Glomerular visceral epithelial cell (primary cell): ENCODE data around the gene CDK5.
"Not testable (repeated sequence)": the region's sequence is repeated elsewhere in the genome, so short reads cannot be mapped to it uniquely, and the experiment has no call there.

Experiments used
- DNase-seq: peaks from one replicate; pipeline ENCODE4 v3.0.0-alpha.2; 2016; ENCODE audit errors: extremely low spot score

CDK5 gene

DNA sequence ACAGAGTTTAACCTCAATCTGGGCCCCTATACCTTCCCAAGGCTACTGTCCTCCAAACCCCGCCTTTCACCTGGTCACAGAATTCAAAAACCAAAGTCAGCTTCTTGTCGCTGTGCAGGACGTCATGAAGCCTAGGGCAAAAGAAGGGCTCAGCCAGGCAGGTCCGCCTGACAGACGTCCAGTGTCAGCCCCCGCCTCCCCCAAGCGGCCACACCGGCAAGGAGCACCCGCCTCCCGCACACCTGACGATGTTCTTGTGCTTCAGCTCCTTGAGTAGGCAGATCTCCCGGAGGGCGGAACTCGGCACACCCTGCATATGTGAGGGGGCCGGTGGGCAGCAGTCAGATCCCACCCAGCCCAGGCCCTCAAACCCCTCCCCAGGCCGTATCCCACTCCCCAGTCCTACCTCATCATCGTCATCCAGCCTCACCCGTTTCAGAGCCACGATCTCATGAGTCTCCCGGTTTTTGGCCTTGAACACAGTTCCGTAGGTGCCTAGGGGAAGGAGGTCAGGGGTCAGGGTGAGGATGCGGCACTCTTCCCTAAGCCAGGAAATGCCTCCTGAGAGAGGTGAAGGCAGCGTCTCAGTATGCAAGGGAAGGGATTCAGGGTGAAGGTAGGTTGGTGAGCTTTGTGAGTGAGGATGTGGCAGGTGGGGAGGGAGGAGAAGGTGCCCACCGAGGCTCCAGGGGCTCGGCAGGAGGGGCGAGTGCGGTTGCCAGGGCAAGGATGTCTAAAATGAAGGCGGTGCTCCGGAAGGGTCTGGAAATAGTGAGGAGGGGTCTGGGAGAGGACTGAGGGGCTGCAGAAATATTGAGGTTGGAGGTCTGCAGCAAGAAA, 811 bp downstream of the CDK5 start:
- no peak for DNase-seq

GRCh38 chr7:151056283-151056665, 1.4 kb downstream of the CDK5 start:
- no peak for DNase-seq

- DNase-seq = no peak
Measured at GRCh38 chr7:151053751-151054150, 3.9 kb downstream of the CDK5 start.

DNA sequence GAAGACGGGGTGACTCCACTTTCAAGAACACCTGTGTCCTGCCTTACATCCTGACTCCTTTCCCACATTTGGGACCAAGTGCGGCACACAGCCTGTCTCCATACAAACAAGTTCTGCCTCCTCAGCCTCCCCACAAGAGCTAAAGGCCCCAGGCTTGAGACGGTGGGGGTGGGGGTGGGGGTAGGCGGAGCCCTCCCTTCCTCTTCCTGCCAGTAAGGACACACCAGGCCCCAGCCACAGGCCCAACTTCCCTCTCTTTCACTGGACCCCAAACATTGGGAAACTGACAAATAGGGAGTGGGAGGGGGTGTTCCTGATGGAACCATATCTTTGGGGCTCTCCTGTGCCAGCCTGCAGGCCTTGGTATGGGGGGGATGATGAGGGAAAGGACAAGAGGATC, 4.6 kb downstream of the CDK5 start:
- DNase-seq = no peak

DNA sequence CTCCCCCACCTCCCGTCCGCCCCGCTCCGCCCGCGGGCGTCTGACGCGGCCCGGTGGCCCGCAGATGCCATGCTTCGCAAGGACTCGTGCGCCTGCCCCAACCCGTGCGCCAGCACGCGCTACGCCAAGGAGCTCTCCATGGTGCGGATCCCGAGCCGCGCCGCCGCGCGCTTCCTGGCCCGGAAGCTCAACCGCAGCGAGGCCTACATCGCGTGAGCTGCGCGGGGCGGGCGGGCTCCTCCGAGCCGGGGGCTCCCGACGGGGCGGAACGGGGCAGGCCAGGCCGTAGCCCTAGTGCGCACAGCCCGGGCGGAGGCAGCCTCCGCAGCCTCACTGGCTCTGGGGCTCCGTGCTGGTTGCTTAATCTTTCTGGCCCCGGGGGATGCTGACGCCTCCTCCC, 6.6 kb downstream of the CDK5 start:
- peak; percentile 49 for DNase-seq

DNA sequence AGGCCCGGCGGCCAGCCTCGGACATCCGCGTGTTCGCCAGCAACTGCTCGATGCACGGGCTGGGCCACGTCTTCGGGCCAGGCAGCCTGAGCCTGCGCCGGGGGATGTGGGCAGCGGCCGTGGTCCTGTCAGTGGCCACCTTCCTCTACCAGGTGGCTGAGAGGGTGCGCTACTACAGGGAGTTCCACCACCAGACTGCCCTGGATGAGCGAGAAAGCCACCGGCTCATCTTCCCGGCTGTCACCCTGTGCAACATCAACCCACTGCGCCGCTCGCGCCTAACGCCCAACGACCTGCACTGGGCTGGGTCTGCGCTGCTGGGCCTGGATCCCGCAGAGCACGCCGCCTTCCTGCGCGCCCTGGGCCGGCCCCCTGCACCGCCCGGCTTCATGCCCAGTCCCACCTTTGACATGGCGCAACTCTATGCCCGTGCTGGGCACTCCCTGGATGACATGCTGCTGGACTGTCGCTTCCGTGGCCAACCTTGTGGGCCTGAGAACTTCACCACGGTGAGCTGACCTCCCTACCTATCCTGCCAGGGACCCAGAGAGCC, 8.7 kb downstream of the CDK5 start:
- DNase-seq = no peak

DNA sequence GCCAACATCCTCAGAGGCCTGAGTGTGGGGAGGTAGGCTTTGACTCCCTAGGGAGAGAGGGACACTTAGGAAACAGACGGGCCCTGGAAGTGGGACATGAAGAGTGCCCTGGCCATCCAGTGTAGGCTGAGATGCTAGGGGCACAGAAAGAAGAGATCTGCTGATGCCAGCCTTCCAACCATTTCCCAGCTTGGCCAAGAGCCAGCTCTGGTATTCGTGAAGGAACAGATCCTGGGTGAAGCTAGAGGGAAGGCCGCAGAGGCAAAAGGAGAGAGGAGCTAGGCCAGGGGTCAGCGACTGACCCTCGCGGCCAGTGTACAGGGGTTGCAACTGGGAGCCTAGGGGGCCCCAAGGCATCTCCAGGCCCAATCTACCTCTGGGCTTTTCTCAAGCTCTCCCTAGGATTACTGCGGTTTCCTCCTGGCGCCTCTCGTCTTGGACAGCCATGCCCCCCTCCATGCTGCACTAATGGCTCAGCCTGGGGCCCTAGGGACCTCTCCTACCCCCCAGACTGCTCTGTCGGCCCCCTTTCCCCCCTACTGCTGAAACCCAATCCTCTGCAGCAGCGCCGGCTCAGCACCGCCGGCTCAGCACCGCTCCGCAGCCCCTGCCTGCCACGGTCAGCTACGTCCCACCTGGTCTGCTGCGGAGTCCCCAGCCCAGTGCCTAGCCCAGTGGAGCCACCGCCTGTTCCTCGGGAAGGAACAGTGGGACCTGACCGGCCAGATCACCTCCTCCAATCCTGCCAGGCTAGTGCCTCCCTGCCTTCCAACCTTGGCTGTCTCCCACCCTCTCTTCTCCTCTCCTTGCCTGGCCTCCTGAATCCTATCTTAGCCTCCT, 9.5 kb downstream of the CDK5 start, which contains the start of gene ASIC3:
TSS of gene ASIC3 (plus strand) at position 556 of the 840 bp plus-strand sequence. CDS start 355 bp downstream, outside the sequence.
- DNase-seq = no peak

DNA sequence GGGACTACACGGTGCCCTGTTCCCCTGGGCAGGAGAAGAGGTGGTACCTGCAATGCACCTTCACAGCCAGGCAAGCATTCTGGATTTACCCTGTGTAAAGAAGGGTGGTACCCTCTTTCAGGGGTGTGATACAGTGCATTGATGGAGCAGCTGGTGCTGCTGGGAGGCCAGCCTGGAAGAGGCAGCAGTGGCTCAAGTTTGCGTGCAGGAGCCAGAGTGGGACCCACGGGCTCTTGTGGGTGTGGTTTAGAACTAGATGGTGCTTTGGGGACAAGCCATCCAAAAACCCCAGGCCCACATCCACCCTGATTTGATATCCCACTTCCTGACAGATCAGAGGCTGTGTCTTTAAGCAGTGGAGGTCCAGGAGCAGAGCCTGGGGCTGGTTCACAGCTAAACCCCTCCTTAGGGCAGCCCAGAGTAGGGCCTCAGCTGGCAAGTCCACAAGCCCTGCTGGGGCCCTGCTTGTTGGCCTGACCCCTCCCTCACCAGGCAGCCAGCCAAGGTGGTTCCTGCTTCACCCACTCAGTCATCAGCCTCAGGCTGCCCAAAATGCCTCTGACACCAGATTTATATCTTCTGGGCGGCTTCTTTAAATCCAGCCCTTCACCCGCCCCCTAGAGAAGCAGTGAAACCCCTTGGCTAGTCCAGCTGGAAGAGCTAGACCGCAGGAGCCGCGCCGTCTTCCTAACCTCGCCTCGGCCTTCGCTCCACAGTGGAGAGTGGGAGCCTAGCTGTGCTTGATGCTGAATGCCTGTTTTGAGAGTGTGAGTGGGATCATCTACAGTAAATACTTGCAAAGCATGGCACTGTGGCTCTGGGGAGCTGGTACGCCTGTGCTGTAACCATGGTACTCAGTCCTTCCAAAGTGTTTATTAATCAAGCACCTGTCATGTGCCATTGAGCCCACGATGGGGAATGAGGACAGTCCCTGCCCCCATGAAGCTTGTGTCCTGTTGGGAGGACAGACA, 10.8 kb downstream of the CDK5 start:
- no peak for DNase-seq

GRCh38 chr7:151045967-151046366, 11.7 kb downstream of the CDK5 start:
- DNase-seq = no peak

DNA sequence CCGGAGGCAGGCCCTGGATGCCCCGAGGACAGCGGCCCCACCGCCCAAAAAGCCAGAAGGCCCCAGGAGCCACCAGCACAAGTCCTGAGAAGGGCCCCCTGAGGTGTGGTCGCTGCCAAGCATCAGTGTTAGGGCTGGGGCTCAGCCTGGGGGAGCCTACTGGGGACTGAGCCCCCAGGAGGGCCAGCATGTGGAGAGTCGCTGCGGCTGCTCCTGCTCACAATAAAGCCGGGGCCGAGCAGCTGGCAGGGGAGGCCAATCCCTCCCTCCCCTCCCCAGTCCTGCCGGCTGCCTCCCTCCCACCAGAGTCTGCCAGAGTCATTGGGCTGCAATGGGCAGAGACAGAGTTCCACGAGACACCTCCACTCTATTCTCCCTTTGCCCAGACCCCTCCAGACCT, 12.4 kb downstream of the CDK5 start:
- DNase-seq = no peak

DNA sequence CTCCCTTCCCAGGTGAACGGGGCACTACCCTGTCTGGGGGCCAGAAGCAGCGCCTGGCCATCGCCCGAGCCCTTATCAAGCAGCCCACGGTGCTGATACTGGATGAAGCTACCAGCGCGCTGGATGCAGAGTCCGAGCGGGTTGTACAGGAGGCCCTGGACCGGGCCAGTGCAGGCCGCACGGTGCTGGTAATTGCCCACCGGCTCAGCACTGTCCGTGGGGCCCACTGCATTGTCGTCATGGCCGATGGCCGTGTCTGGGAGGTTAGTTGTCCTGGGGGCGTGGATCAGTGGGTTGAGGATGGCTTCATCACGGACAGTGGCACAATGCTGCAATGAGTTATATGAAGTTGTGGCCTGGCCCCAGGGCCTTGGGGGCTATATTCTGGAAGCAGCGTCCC, 13.7 kb downstream of the CDK5 start:
- no peak for DNase-seq

GRCh38 chr7:151043449-151043848, 14.2 kb downstream of the CDK5 start:
- not testable (repeated sequence) for DNase-seq

DNA sequence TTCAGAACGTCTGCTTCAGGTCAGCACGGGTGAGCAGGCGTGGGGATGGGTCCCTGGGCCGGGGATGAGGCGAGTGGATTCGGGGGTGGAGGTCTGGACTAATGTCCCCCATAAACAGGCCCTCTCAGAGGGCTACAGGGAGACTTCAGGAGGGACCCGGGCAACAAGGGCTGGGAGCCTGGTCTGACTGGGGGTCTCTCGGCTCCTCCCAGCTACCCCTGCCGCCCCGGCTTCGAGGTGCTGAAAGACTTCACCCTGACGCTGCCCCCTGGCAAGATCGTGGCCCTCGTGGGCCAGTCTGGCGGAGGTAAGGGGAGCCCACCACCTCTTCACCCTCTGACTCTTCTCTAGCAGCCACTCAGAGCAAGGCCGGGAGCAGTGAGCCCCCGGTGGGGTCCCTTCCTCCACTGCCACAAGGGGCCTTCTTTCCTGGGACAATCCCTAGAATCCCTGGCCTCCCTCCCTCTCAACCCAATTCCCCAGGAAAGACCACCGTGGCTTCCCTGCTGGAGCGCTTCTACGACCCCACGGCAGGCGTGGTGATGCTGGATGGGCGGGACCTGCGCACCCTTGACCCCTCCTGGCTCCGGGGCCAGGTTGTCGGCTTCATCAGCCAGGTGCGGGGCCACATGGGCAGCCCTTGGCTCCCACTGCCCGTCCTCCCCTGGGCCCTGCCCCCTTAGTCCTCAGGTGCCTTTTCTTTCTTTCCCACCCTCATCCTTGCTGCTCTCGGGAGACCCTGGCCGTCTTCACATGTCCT, 16.9 kb downstream of the CDK5 start:
- no peak for DNase-seq

DNA sequence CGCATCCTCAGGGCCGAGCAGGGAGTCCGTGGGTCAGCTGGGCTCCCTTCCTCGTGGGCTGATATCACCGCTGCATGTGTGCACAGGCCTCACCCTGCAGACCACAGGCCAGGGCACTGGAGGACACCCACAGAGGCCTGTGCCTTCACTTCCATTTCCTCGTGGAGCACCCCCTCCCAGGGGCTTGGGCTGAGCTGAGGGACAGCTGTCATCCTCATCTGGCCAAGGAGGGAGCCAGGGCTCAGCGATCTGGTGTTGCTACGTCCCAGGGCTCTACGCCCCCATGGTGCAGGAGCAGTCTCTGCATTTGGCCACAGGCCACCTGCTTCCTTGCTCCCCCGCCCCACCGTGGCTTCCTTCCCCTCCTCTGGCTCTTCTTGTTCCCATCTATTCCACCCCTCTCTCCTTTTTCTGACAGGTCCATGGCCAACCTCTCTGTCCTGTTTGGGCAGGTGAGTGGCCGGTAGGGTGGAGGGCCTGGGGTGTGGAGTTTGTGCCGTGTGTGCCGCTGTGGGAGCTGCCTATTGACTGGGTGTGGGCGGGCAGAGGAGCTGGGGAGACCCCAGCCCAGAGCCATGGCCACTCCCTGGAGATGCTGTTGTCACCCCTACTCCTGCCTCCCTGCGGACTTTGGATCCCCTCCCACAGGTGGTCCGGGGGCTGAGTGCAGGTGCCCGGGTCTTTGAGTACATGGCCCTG, 17.7 kb downstream of the CDK5 start:
- no peak for DNase-seq

DNA sequence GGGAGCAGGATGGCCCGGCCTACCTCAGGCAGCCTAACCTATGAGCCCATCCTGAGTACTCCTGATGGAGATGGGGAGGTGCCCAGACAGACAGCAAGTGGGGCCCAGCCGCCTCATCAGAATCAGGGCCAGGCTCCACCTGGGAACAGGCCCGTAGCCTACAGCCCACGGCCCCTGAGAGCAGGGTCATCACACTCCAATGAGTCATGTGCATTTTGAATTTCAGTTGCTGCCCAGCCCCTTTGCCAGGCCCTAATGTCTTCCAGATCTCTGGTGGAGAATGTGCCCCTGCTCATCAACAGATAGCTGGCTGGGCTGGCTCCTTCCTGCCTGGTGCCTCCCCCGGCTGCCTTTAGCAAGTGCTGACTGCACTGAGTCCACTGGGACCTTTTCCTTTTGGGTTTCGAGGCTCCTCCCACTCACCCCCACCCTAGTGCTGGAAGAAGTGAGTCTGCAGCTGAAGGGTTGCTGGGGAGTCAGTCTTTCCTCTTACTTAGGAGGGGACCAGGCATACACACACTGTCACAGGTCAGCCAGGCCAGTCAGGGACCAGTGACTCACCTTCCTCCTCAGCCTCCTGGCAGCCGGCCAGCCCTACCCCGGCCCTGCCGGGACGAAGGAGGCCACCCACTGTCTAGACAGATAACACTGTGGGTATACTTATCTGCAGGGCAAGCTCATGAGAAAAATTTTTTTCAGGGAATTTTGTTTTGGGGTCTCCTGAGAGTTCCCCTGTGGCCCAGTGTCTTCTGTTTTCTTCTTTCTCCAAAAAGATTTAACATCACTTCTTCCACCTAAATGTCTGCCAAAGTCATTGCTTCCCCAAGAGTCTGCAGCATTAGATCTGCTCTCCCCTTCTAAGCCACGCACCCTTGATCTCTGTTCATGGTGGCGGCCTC, 18.5 kb downstream of the CDK5 start:
- peak; percentile 95 for DNase-seq

DNA sequence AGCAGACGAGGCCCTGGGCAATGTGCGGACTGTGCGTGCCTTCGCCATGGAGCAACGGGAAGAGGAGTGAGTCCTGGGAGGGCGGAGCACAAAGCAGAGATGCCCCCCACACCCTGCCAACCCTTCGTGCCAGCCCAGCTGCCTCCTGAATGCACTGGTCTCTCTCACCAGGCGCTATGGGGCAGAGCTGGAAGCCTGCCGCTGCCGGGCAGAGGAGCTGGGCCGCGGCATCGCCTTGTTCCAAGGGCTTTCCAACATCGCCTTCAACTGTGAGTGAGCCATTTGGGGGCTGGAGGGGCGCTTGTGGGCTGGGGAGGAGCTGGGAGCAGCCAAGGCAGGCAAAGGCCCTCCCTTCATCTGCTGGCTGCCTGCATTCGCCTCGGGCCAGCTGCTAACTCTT, 21.8 kb downstream of the CDK5 start:
- no peak for DNase-seq

- DNase-seq = no peak
Measured at GRCh38 chr7:151035026-151035717, 22.5 kb downstream of the CDK5 start.

DNA sequence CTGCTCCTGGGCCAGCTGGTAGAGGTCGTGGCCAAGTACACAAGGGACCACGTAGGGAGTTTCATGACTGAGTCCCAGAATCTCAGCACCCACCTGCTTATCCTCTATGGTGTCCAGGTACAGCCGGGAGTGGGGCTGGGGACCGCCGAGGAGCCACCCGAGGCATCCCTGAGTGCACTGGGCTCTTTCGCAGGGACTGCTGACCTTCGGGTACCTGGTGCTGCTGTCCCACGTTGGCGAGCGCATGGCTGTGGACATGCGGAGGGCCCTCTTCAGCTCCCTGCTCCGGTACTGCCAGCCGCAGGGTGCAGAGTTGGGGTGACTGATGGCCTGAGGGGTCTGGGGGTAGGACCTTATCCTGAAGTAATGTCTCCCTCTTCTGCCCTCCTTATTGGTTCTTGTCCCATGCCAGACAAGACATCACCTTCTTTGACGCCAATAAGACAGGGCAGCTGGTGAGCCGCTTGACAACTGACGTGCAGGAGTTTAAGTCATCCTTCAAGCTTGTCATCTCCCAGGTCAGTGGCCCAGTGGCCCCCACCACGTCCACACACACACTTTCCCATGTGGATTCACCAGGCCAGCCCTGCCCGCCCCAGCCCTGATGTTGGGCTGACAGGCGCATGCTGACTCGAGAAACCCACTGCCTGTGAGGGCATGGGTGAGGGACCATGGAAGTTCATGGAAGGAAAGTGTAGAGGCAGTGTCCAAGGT, 23.2 kb downstream of the CDK5 start:
- DNase-seq = no peak
